Right atrium auricular region (tissue), 2 donors: ENCODE data around the gene NT5DC4. TPM values are rescaled to one million over a fixed set of nuclear protein-coding genes. Genes with fewer than 3 reads are reported as not detected.
"Not testable (repeated sequence)": the region's sequence is repeated elsewhere in the genome, so short reads cannot be mapped to it uniquely, and the experiment has no call there.

ENCODE experiments used
- DNase-seq: peaks from one replicate; pipeline ENCODE4 v3.0.0-alpha.2; 2019; ENCODE audit warnings: low spot score
- H3K27ac ChIP-seq, 2 donors: fragments of 200-600 bp; sonication (generic); 1 replicate in 1 of 2; 2 replicates in 1 of 2; pipeline ENCODE4 v1.5.1; 2016 to 2019
- H3K27me3 ChIP-seq, 2 donors: fragments of 200-600 bp; sonication (generic); one replicate each; pipeline versions ENCODE4 v1.5.1 to v1.6.0; 2017 to 2019
- H3K36me3 ChIP-seq: fragments of 200-600 bp; sonication (generic); one replicate; pipeline ENCODE4 v1.5.1; 2016
- H3K4me1 ChIP-seq, 2 donors: fragments of 200-600 bp; sonication (generic); one replicate each; pipeline versions ENCODE4 v1.5.1 to v1.6.0; 2017 to 2019
- H3K4me3 ChIP-seq, 2 donors: fragments of 200-600 bp; sonication (generic); 1 replicate in 1 of 2; 2 replicates in 1 of 2; pipeline ENCODE4 v1.5.1; 2017 to 2019; ENCODE audit warnings: mild to moderate bottlenecking in 1 of 2, moderate library complexity in 1 of 2
- H3K9me3 ChIP-seq, 2 donors: fragments of 200-600 bp; sonication (generic); one replicate each; pipeline ENCODE4 v1.5.1; 2019
- total RNA-seq, 2 donors: library from RNA; depleted of rRNA; stranded (reverse); fragments of >200 nt; gene quantifications; one replicate each; pipeline ENCODE4 v1.1.0, GENCODE V29; 2016
- TF ChIP-seq, protein P1 (sequence below), 2 donors: fragments of 200-600 bp; sonication (generic); IDR thresholded peaks; one replicate each; pipeline ENCODE4 v1.5.1; 2019; ENCODE audit warnings: antibody characterized with exemption in 2 of 2

The NT5DC4 gene
- total RNA-seq, 2 donors from 2014 or later, result not detected

DNA sequence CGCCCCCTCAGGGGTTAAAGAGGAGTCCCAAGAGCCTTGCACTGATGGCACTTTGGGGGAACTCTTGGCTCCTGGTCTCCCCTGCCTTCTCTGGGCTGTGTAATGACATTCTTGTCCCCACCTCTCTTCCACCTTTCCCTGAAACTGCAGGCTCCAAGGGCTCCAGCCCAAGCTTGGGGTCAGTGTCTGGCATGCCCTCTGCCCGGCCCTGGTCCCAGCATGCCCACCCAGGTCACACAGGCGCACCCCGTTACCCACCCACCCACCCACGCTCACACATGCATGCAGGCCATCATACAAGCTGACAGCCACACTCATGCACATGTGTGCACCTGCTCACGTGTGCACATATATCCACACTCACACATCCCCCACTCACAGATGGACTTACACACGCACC is 6.9 kb upstream of the NT5DC4 start:
- no peak overlapping the region for H3K4me3 ChIP-seq
- H3K36me3 ChIP-seq, result no peaks in the 10 kb centered on the region
- no peak overlapping the region for H3K27ac ChIP-seq
- H3K27me3 ChIP-seq, result no peaks in the 10 kb centered on the region
- TF ChIP-seq, protein P1, sequence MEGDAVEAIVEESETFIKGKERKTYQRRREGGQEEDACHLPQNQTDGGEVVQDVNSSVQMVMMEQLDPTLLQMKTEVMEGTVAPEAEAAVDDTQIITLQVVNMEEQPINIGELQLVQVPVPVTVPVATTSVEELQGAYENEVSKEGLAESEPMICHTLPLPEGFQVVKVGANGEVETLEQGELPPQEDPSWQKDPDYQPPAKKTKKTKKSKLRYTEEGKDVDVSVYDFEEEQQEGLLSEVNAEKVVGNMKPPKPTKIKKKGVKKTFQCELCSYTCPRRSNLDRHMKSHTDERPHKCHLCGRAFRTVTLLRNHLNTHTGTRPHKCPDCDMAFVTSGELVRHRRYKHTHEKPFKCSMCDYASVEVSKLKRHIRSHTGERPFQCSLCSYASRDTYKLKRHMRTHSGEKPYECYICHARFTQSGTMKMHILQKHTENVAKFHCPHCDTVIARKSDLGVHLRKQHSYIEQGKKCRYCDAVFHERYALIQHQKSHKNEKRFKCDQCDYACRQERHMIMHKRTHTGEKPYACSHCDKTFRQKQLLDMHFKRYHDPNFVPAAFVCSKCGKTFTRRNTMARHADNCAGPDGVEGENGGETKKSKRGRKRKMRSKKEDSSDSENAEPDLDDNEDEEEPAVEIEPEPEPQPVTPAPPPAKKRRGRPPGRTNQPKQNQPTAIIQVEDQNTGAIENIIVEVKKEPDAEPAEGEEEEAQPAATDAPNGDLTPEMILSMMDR (IDR thresholded peaks at IDR 0.05), result no peak
- no peak for DNase-seq
- H3K9me3 ChIP-seq, result no peaks in the 10 kb centered on the region
- H3K4me1 ChIP-seq, result no peaks in the 10 kb centered on the region

DNA sequence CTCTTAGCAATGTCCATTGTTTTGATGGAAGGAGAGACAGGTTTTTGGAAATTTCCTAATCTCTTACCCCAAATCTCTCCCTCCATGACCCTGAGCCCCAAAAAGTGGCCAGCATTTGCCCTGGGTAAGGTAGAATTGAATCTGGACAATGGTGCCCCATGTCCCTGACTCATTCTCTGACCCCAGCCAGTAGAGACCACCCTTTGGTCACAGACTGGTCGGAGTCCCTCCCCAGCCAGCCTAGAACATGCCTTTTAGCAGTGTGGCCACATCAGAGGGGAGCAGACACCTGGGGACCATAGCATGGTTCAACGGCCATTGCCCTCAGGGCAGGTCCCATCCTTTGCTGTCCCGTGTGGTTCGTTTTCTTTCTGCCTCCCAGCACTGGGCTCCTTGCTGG is 6.5 kb upstream of the NT5DC4 start:
- H3K4me1 ChIP-seq, result no peaks in the 10 kb centered on the region
- peak; percentile 26 for DNase-seq
- no peaks in the 10 kb centered on the region for H3K9me3 ChIP-seq

DNA sequence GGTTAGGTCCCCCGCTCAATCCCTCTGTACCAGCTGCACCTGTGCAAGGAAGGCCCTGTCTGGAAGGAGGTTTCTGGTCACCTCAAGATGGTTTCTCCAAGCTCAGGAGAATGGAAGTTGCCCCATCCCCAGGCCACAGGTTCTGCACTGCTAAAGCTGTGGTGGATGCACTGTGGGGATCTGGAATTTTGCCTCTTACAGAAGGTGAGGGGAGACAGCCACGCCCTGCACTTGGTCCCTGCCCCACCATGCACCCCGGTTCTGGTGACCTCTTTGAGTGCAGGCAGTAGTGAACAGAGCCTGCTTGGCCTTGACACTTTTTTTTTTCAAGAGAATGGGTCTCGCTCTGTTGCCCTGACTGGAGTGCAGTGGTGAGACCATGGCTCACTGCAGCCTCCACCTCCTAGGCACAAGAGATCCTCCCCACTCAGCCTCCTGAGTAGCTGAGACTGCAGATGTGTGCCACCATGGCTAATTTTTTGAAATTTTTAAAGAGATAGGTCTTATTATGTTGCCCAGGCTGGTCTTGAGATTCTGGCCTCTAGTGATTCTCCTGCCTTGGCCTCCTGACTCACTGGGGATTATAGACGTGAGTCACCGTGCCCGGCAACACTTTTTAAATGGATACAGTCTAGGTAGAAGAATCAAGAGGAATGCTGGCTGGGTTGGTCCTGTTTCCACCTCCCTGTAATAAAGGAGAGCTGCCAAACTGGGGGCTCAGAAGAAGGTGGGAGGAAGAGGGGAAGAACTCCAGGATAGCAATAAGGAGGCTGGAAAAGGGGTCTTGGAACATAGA is 5.8 kb upstream of the NT5DC4 start:
- H3K9me3 ChIP-seq, result no peaks in the 10 kb centered on the region
- TF ChIP-seq, protein P1 (IDR thresholded peaks at IDR 0.05), result no peak

More for the DNA sequence above, 6.5 kb upstream of the NT5DC4 start:
- TF ChIP-seq, protein P1 (IDR thresholded peaks at IDR 0.05), result no peak
- no peaks in the 10 kb centered on the region for H3K27me3 ChIP-seq
- no peaks in the 10 kb centered on the region for H3K36me3 ChIP-seq
- H3K4me3 ChIP-seq, result no peak overlapping the region
- H3K27ac ChIP-seq, result no peak overlapping the region

DNA sequence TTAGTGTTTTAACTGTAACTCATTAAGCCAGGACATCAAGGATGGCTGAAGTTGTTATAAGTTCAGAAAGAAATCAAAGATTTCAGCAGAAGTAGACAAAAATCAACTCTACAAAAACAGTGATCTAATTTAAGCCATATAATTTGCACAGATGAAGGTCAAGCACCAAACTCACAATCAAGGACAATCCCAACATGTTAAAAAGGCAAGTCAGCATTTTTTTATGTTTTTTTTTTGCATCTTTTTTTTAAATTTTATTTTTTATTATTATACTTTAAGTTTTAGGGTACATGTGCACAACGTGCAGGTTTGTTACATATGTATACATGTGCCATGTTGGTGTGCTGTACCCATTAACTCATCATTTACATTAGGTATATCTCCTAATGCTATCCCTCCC is 4.7 kb upstream of the NT5DC4 start:
- not testable (repeated sequence) for H3K4me1 ChIP-seq, DNase-seq, H3K4me3 ChIP-seq, H3K9me3 ChIP-seq, H3K36me3 ChIP-seq, H3K27ac ChIP-seq, H3K27me3 ChIP-seq

More for the DNA sequence above, 5.8 kb upstream of the NT5DC4 start:
- DNase-seq, result peak; percentile 46
- Histone ChIP-seq H3K4me3 (no peak overlapping the region), H3K36me3 (no peaks in the 10 kb centered on the region), H3K27ac (no peak overlapping the region), H3K27me3 (no peaks in the 10 kb centered on the region), H3K4me1 (no peaks in the 10 kb centered on the region)

DNA sequence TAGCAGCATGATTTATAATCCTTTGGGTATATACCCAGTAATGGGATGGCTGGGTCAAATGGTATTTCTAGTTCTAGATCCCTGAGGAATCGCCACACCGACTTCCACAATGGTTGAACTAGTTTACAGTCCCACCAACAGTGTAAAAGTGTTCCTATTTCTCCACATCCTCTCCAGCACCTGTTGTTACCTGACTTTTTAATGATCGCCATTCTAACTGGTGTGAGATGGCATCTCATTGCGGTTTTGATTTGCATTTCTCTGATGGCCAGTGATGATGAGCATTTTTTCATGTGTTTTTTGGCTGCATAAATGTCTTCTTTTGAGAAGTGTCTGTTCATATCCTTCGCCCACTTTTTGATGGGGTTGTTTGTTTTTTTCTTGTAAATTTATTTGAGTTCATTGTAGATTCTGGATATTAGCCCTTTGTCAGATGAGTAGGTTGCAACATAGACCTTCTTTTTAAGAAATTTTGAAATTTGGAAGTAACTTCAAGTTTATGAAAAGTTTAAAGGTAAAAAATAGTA is 3.9 kb upstream of the NT5DC4 start:
- not testable (repeated sequence) for H3K4me3 ChIP-seq, H3K36me3 ChIP-seq, DNase-seq, H3K27me3 ChIP-seq, H3K4me1 ChIP-seq, H3K9me3 ChIP-seq, H3K27ac ChIP-seq

DNA sequence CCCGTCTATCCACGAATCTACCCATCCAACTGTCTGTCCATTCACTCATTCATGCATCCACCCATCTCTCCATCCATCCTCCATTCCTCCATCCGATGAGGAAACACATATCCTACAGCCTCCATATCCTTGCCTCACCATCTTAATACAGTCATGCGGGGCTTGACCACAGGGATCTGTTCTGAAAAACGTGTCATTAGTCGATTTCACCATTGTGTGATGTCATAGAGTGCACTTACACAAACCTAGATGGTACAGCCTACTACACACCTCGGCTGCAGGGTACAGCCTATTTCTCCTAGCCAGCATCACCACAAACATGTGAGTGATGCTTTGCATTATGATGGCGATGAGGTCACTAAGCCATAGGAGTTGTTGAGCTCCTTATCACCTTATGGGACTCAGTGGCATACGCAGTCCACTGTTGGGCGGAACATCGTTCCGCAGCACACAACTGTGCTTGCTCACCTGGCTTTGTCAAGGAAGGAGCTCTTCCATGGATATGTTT is 1.9 kb upstream of the NT5DC4 start:
- Histone ChIP-seq H3K27me3 (no peaks in the 10 kb centered on the region), H3K36me3 (no peaks in the 10 kb centered on the region), H3K9me3 (no peaks in the 10 kb centered on the region), H3K4me1 (no peaks in the 10 kb centered on the region), H3K4me3 (no peak overlapping the region), H3K27ac (no peak overlapping the region)
- TF ChIP-seq, protein P1 (IDR thresholded peaks at IDR 0.05), result no peak
- DNase-seq, result no peak
